ENCODE measurements around the gene MYL5.

GRCh38 chr4:686413-687040 is 12.2 kb downstream of the MYL5 start:
- TF ChIP-seq POLR2A (IDR thresholded peaks at IDR 0.05) (no peak), CTCF (IDR thresholded peaks at IDR 0.05) (no peak), EP300 (IDR thresholded peaks at IDR 0.05; ENCODE audit: low read depth) (no peak), POLR2AphosphoS5 (IDR thresholded peaks at IDR 0.05) (no peak)
